COLO668 (cell line): ENCODE measurements around the gene C6orf120.
"Not testable (repeated sequence)": the region's sequence is repeated elsewhere in the genome, so short reads cannot be mapped to it uniquely, and the experiment has no call there.

Source experiments
- DNase-seq: peaks from one replicate; lab custom pipeline; 2025; ENCODE audit not compliant: unreplicated experiment; lab: John Stamatoyannopoulos, UW

Gene C6orf120

GRCh38 chr6:169678342-169678741 lies 23.6 kb upstream of the C6orf120 start:
- DNase-seq = no peak

DNA sequence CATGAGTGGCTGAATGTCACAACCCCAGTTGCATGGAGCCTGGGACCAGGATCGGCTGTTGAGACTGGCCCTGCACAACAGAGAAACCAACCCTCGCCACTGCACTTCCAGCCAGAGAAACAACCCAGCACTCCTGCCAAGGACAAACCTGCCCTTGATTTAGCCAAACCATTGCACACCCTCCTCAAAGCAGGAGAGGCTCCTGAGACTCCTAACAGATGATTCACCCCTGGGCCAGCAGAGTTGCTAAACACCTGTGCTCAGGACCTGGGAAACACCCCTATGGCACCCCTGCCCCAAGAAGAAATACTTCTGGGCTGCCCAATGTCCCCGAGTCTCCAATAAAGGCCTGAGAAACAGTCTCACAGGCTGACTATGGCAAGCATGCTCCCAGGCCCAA lies 17.9 kb upstream of the C6orf120 start:
- DNase-seq = no peak

GRCh38 chr6:169685860-169686259 lies 16.1 kb upstream of the C6orf120 start:
- no peak for DNase-seq

GRCh38 chr6:169689287-169689686 lies 12.6 kb upstream of the C6orf120 start:
- DNase-seq = no peak

DNA sequence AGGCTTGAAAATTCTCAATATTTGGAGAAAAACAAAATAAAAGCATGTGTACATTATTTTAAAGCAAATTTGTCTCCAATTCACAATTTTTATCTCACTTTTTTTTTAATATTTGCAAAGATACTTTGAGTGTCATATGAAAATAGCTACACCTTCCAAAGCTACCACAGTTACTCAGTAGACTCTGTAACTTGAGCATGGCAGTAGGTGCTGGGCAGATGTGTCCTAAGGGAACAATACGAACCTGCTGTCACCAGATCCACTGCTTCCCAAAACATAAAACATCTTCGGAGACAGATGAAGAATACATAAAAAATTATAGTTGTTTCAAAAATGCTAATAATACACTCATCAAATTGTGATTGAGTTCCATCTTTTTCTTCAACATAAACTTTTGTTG lies 10.7 kb upstream of the C6orf120 start:
- no peak for DNase-seq

- no peak for DNase-seq
Measured at GRCh38 chr6:169692516-169692915, 9.4 kb upstream of the C6orf120 start.

- no peak for DNase-seq
Measured at GRCh38 chr6:169695131-169695530, 6.8 kb upstream of the C6orf120 start.

GRCh38 chr6:169697115-169697514 lies 4.8 kb upstream of the C6orf120 start:
- DNase-seq = not testable (repeated sequence)

GRCh38 chr6:169700296-169700695 lies 1.6 kb upstream of the C6orf120 start:
- no peak for DNase-seq

- DNase-seq = peak; percentile 27
Measured at GRCh38 chr6:169701311-169701953, 494 bp upstream of the C6orf120 start.

DNA sequence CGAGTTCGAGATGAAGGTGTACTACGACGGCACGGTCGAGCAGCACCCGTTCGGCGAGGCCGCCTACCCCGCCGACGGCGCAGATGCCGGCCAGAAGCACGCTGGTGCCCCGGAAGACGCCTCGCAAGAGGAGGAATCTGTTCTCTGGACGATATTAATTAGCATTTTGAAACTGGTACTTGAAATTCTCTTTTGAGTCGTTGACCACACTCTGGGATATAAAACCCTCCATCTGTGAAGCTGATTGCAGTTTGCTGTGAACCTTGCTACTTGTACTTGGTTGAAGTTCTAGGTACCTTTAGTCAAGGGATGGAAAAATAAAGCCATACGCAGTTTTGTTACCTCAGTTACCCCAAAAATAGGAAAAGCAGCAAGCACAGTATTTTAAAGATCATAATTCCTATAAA lies 917 bp downstream of the C6orf120 start:
- no peak for DNase-seq

DNA sequence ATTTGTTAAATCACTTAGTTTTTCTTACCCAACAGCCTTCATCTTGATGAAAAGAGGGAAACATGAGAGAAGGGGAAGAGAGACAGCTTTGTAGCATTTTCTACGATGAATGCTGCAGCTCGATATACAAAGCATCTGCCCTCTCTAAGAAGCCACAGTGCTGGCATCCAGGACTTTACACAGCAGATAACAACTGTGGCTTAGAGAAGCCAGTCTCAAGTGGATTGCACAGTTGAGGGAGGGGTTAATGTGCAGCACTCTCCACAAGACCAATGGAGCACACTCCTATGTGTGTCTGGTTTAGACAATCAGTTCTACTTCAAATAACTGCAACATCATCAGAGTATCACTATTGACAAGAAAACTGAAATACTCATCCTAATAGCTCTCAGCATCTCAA lies 5.8 kb downstream of the C6orf120 start:
- DNase-seq = no peak

GRCh38 chr6:169709293-169709692 lies 7.4 kb downstream of the C6orf120 start:
- DNase-seq = no peak

GRCh38 chr6:169710009-169710408 lies 8.1 kb downstream of the C6orf120 start:
- no peak for DNase-seq

GRCh38 chr6:169714178-169714577 lies 12.3 kb downstream of the C6orf120 start:
- no peak for DNase-seq

GRCh38 chr6:169714595-169714994 lies 12.7 kb downstream of the C6orf120 start:
- DNase-seq = no peak

DNA sequence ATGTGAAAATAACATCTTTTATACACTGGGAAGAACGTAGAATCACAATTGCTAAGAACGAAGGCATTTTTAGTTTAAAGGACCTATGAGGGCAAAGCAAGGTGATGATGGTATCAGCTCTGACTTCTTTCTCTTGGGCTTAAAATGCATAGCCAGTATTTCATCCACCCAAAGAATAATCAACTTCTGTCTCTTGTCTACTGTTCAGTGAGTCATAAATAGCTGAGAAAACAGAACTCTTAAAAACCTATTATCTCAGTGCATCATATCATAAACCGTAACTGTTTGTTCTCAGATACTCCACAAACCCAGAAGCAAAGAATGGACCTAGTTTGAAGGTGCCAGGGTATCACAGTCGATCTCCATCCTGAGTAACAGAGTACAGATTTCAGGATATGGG lies 17.2 kb downstream of the C6orf120 start:
- DNase-seq = no peak

DNA sequence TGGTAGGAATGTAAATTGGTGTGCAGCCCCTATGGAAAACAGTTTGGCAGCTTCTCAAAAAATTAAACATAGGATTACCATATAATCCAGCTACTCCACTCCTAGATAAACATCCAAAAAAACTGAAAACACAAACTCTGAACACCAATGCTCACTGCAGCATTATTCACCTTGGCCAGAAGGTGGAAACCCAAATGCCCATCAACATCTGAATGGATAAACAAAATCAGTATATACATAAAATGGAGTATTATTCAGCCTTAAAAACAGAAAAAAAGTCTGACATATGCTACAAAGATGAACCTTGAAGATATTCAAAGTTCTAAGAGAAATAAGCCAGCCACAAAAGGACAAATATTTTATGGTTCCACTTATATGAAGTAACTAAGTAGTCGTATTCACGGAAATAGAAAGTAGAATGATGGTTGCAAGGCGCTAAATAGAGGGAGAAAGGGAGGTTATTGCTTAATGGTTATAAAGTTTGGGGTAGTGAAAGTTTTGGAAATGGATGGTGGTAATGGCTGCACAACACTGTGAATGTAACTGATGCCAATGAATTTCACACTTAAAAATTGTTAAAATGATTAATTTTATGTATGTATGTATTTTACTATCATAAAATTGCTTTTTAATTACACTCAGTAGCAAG lies 18.4 kb downstream of the C6orf120 start:
- DNase-seq = no peak

- peak; percentile 44 for DNase-seq
Measured at GRCh38 chr6:169722362-169723199, 20.7 kb downstream of the C6orf120 start.

- peak; percentile 42 for DNase-seq
Measured at GRCh38 chr6:169723200-169723909, 21.4 kb downstream of the C6orf120 start.

GRCh38 chr6:169723991-169724493 lies 22.1 kb downstream of the C6orf120 start:
- peak; percentile 62 for DNase-seq
